ENCODE results near the gene SASS6. TPM values are rescaled to one million over a fixed set of nuclear protein-coding genes. Genes with fewer than 3 reads are reported as not detected.
A peak's percentile ranks its signal among the peaks of the same experiment; 100 is the strongest.

SASS6 gene
- total and polyA plus RNA-seq, 9 of the 15 experiments (the other 6 are each of a cell fraction or from before 2014, with no cell fraction given): 11.6 to 34.1 (median 18.0) TPM

DNA sequence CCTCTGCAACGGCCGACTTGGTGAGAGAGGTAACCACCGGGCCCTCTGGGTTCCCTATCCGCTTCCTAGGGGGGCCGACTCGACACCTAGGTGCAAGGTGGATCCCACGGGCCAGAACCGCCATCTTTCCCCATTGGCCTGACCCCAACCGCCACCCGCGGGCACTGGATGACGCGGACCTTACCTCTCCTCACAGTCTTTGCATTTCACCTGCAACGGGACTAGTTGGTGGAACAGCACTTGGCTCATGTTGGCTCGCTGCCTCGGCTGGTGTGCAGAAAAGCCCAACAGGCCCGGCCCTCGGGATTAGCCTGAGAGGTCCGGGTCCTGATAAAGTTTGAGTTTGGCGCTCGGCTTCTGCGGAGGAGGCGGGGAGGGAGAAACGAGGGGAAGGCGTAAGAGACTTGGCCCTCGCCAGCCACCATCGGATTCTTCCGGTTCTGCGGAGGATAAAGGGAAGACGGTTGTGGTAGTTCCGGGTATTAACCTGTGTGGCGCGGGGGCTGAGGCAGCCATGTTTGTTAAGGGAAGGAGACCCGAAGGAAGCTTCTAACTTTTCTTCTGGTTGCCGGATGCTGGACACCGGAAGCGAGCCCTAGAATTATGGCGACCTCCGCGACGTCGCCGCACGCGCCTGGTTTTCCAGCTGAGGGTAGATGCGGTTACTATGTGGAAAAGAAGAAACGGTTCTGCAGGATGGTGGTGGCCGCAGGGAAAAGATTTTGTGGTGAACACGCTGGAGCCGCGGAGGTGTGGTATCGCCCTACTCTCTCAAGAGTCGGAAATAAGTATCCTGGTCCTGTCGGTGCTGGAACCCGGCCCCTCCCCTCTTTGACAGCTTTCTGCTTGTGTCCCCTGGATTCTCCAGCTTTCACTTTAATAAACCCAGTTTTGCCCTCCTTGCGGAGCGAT lies at the start of gene SASS6, which contains the start of gene TRMT13 (continued):
- TF ChIP-seq, protein P1, sequence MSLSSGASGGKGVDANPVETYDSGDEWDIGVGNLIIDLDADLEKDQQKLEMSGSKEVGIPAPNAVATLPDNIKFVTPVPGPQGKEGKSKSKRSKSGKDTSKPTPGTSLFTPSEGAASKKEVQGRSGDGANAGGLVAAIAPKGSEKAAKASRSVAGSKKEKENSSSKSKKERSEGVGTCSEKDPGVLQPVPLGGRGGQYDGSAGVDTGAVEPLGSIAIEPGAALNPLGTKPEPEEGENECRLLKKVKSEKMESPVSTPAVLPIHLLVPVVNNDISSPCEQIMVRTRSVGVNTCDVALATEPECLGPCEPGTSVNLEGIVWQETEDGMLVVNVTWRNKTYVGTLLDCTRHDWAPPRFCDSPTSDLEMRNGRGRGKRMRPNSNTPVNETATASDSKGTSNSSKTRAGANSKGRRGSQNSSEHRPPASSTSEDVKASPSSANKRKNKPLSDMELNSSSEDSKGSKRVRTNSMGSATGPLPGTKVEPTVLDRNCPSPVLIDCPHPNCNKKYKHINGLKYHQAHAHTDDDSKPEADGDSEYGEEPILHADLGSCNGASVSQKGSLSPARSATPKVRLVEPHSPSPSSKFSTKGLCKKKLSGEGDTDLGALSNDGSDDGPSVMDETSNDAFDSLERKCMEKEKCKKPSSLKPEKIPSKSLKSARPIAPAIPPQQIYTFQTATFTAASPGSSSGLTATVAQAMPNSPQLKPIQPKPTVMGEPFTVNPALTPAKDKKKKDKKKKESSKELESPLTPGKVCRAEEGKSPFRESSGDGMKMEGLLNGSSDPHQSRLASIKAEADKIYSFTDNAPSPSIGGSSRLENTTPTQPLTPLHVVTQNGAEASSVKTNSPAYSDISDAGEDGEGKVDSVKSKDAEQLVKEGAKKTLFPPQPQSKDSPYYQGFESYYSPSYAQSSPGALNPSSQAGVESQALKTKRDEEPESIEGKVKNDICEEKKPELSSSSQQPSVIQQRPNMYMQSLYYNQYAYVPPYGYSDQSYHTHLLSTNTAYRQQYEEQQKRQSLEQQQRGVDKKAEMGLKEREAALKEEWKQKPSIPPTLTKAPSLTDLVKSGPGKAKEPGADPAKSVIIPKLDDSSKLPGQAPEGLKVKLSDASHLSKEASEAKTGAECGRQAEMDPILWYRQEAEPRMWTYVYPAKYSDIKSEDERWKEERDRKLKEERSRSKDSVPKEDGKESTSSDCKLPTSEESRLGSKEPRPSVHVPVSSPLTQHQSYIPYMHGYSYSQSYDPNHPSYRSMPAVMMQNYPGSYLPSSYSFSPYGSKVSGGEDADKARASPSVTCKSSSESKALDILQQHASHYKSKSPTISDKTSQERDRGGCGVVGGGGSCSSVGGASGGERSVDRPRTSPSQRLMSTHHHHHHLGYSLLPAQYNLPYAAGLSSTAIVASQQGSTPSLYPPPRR (CRISPR knock-in tag; IDR thresholded peaks at IDR 0.05; ENCODE audit: borderline replicate concordance): 0 out of 2 replicates have a peak, but pooled peaks have one; percentile 15
- TF ChIP-seq DMBX1 (CRISPR knock-in tag; IDR thresholded peaks at IDR 0.05; ENCODE audit: borderline replicate concordance): peak; percentile 26; the same call in 1 of the 2 replicates
- TF ChIP-seq ETV5 (CRISPR knock-in tag; IDR thresholded peaks at IDR 0.05; ENCODE audit: low read depth): peak; percentile 96
- TF ChIP-seq, protein P2, sequence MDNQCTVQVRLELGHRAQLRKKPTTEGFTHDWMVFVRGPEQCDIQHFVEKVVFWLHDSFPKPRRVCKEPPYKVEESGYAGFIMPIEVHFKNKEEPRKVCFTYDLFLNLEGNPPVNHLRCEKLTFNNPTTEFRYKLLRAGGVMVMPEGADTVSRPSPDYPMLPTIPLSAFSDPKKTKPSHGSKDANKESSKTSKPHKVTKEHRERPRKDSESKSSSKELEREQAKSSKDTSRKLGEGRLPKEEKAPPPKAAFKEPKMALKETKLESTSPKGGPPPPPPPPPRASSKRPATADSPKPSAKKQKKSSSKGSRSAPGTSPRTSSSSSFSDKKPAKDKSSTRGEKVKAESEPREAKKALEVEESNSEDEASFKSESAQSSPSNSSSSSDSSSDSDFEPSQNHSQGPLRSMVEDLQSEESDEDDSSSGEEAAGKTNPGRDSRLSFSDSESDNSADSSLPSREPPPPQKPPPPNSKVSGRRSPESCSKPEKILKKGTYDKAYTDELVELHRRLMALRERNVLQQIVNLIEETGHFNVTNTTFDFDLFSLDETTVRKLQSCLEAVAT (IDR thresholded peaks at IDR 0.05): 0 out of 4 replicates have a peak, but pooled peaks of 1 of the 2 experiments have one; percentile 10
- TF ChIP-seq ZNF444 (CRISPR knock-in tag; IDR thresholded peaks at IDR 0.05): no peak
- TF ChIP-seq ZBTB7A (IDR thresholded peaks at IDR 0.05; ENCODE audit: borderline replicate concordance, control insufficient read depth, low read depth, low read length): peak; percentile 90
- TF ChIP-seq ZZZ3 (IDR thresholded peaks at IDR 0.05): no peak; the same call in 1 of the 2 replicates
- TF ChIP-seq, protein P3, sequence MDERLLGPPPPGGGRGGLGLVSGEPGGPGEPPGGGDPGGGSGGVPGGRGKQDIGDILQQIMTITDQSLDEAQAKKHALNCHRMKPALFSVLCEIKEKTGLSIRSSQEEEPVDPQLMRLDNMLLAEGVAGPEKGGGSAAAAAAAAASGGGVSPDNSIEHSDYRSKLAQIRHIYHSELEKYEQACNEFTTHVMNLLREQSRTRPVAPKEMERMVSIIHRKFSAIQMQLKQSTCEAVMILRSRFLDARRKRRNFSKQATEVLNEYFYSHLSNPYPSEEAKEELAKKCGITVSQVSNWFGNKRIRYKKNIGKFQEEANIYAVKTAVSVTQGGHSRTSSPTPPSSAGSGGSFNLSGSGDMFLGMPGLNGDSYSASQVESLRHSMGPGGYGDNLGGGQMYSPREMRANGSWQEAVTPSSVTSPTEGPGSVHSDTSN (CRISPR knock-in tag; IDR thresholded peaks at IDR 0.05; ENCODE audit: low read depth): no peak
- TF ChIP-seq, protein P3 (tag; conservative IDR thresholded peaks at IDR 0.05; ENCODE audit: low read depth): peak; percentile 64

All from K562 (cell line).